IgD-negative memory B cell (primary cell): ENCODE data around the gene MICAL3. TPM values are rescaled to one million over a fixed set of nuclear protein-coding genes. Genes with fewer than 3 reads are reported as not detected.
"Not testable (repeated sequence)": the region's sequence is repeated elsewhere in the genome, so short reads cannot be mapped to it uniquely, and the experiment has no call there.

ENCODE experiments used
- H3K27ac Mint-ChIP-seq, 3 donors: one replicate each; pipeline ENCODE4 v1.8.0; 2020 to 2022; ENCODE audit warnings: mild to moderate bottlenecking in 3 of 3, mixed read lengths in 3 of 3, moderate library complexity in 1 of 3
- H3K27me3 Mint-ChIP-seq: one replicate; pipeline ENCODE4 v1.8.0; 2021; ENCODE audit warnings: mixed read lengths
- H3K36me3 Mint-ChIP-seq: one replicate; pipeline ENCODE4 v1.8.0; 2020; ENCODE audit warnings: mild to moderate bottlenecking, mixed read lengths
- H3K4me1 Mint-ChIP-seq, 3 donors: one replicate each; pipeline ENCODE4 v1.8.0; 2020 to 2022; ENCODE audit warnings: mixed read lengths in 3 of 3, mild to moderate bottlenecking in 1 of 3
- H3K4me3 Mint-ChIP-seq, 4 donors: one replicate each; pipeline ENCODE4 v1.8.0; 2020 to 2022; ENCODE audit warnings: mild to moderate bottlenecking in 4 of 4, mixed read lengths in 4 of 4, moderate library complexity in 3 of 4
- H3K9me3 Mint-ChIP-seq, 3 donors: one replicate each; pipeline ENCODE4 v1.8.0; 2020 to 2021; ENCODE audit warnings: mixed read lengths in 3 of 3, mild to moderate bottlenecking in 1 of 3
- polyA plus RNA-seq: library from polyadenylated mRNA; unstranded; fragments of 300-500 nt; fragmentation: Illumina TruSeq; gene quantifications from one replicate; pipeline ENCODE4 v1.2.3, GENCODE V29; 2021

MICAL3 gene
- polyA plus RNA-seq, 1 donor from 2014 or later: 12.0 TPM

GRCh38 chr22:17945156-17945887, 79.0 kb downstream of the MICAL3 start:
- no peaks in the 10 kb centered on the region for H3K27me3 Mint-ChIP-seq
- no peaks in the 10 kb centered on the region for H3K36me3 Mint-ChIP-seq
- peaks cover 70 to 81% (median 71%) of the 10 kb centered on the region in 3 donors for H3K4me1 Mint-ChIP-seq
- peaks cover 0 to 2% (median 0%) of the 10 kb centered on the region in 3 donors for H3K9me3 Mint-ChIP-seq
- peak overlapping the region in 1 of 4 donors; percentile 84 for H3K4me3 Mint-ChIP-seq
- peak overlapping the region; percentile 46 to 86 (median 67) for H3K27ac Mint-ChIP-seq

- Mint-ChIP-seq H3K27me3 (no peaks in the 10 kb centered on the region), H3K4me1 (peaks cover 70 to 82% (median 72%) of the 10 kb centered on the region in 3 donors), H3K36me3 (no peaks in the 10 kb centered on the region), H3K27ac (peak overlapping the region in 2 of 3 donors; percentile 74 to 76), H3K9me3 (no peaks in the 10 kb centered on the region), H3K4me3 (peak overlapping the region in 1 of 4 donors; percentile 75)
Observed at GRCh38 chr22:17944256-17944655, 80.1 kb downstream of the MICAL3 start.

- peak overlapping the region in 2 of 4 donors; percentile 29 to 75 for H3K4me3 Mint-ChIP-seq
- no peaks in the 10 kb centered on the region for H3K9me3 Mint-ChIP-seq
- H3K36me3 Mint-ChIP-seq: no peaks in the 10 kb centered on the region
- peak overlapping the region in 2 of 3 donors; percentile 74 to 76 for H3K27ac Mint-ChIP-seq
- H3K4me1 Mint-ChIP-seq: peaks cover 69 to 87% (median 71%) of the 10 kb centered on the region in 3 donors
- no peaks in the 10 kb centered on the region for H3K27me3 Mint-ChIP-seq
Observed at GRCh38 chr22:17943533-17944249, 80.7 kb downstream of the MICAL3 start.

- peak overlapping the region in 1 of 4 donors; percentile 50 for H3K4me3 Mint-ChIP-seq
- H3K27ac Mint-ChIP-seq: peak overlapping the region in 2 of 3 donors; percentile 74 to 76
- peaks cover 65 to 88% (median 66%) of the 10 kb centered on the region in 3 donors for H3K4me1 Mint-ChIP-seq
- H3K27me3 Mint-ChIP-seq: no peaks in the 10 kb centered on the region
- H3K9me3 Mint-ChIP-seq: no peaks in the 10 kb centered on the region
- no peaks in the 10 kb centered on the region for H3K36me3 Mint-ChIP-seq
Observed at GRCh38 chr22:17942721-17943120, 81.6 kb downstream of the MICAL3 start.

GRCh38 chr22:17941471-17942406, 82.6 kb downstream of the MICAL3 start:
- Mint-ChIP-seq H3K9me3 (no peaks in the 10 kb centered on the region), H3K4me1 (peaks cover 58 to 85% (median 59%) of the 10 kb centered on the region in 3 donors), H3K36me3 (peaks cover 3% of the 10 kb centered on the region), H3K27ac (peak overlapping the region; percentile 27 to 76 (median 71)), H3K4me3 (peak overlapping the region in 1 of 4 donors; percentile 61), H3K27me3 (no peaks in the 10 kb centered on the region)

- H3K4me1 Mint-ChIP-seq: peaks cover 53 to 79% (median 61%) of the 10 kb centered on the region in 3 donors
- peak overlapping the region in 1 of 4 donors; percentile 76 for H3K4me3 Mint-ChIP-seq
- H3K36me3 Mint-ChIP-seq: peaks cover 6% of the 10 kb centered on the region
- H3K27ac Mint-ChIP-seq: peak overlapping the region in 2 of 3 donors; percentile 87 to 94
- H3K27me3 Mint-ChIP-seq: no peaks in the 10 kb centered on the region
- H3K9me3 Mint-ChIP-seq: no peaks in the 10 kb centered on the region
Observed at GRCh38 chr22:17939579-17939978, 84.8 kb downstream of the MICAL3 start.

GRCh38 chr22:17939011-17939410, 85.3 kb downstream of the MICAL3 start:
- Mint-ChIP-seq H3K9me3 (no peaks in the 10 kb centered on the region), H3K27ac (no peak overlapping the region), H3K4me1 (peaks cover 54 to 80% (median 61%) of the 10 kb centered on the region in 3 donors), H3K36me3 (peaks cover 6% of the 10 kb centered on the region), H3K27me3 (no peaks in the 10 kb centered on the region), H3K4me3 (no peak overlapping the region)

GRCh38 chr22:17938484-17938924, 85.9 kb downstream of the MICAL3 start:
- Mint-ChIP-seq H3K27me3 (no peaks in the 10 kb centered on the region), H3K36me3 (peaks cover 6% of the 10 kb centered on the region), H3K9me3 (no peaks in the 10 kb centered on the region), H3K27ac (peak overlapping the region in 1 of 3 donors; percentile 46), H3K4me1 (peaks cover 57 to 81% (median 61%) of the 10 kb centered on the region in 3 donors), H3K4me3 (no peak overlapping the region)

- H3K27me3 Mint-ChIP-seq, H3K9me3 Mint-ChIP-seq, H3K27ac Mint-ChIP-seq, H3K36me3 Mint-ChIP-seq: not testable (repeated sequence)
- peak overlapping the region in 1 of 4 donors; percentile 4 for H3K4me3 Mint-ChIP-seq
- peaks cover 52 to 67% (median 67%) of the 10 kb centered on the region in 3 donors for H3K4me1 Mint-ChIP-seq
Observed at GRCh38 chr22:17932457-17932856, 91.9 kb downstream of the MICAL3 start.

GRCh38 chr22:17931400-17931825, 92.9 kb downstream of the MICAL3 start:
- H3K4me3 Mint-ChIP-seq: no peak overlapping the region
- H3K36me3 Mint-ChIP-seq: peaks cover 3% of the 10 kb centered on the region

GRCh38 chr22:17930455-17931313, 93.7 kb downstream of the MICAL3 start:
- Mint-ChIP-seq H3K27me3 (no peaks in the 10 kb centered on the region), H3K36me3 (no peaks in the 10 kb centered on the region), H3K27ac (peak overlapping the region in 1 of 3 donors; percentile 52), H3K9me3 (no peaks in the 10 kb centered on the region), H3K4me1 (peaks cover 63 to 73% (median 69%) of the 10 kb centered on the region in 3 donors), H3K4me3 (no peak overlapping the region)

More at GRCh38 chr22:17931400-17931825, 92.9 kb downstream of the MICAL3 start:
- Mint-ChIP-seq H3K27me3 (no peaks in the 10 kb centered on the region), H3K9me3 (no peaks in the 10 kb centered on the region), H3K4me1 (peaks cover 58 to 74% (median 71%) of the 10 kb centered on the region in 3 donors), H3K27ac (peak overlapping the region in 1 of 3 donors; percentile 31)

- no peaks in the 10 kb centered on the region for H3K36me3 Mint-ChIP-seq
- no peaks in the 10 kb centered on the region for H3K9me3 Mint-ChIP-seq
- peak overlapping the region in 1 of 4 donors; percentile 39 for H3K4me3 Mint-ChIP-seq
- H3K27me3 Mint-ChIP-seq: no peaks in the 10 kb centered on the region
- H3K27ac Mint-ChIP-seq: peak overlapping the region in 1 of 3 donors; percentile 52
- peaks cover 58 to 69% (median 66%) of the 10 kb centered on the region in 3 donors for H3K4me1 Mint-ChIP-seq
Observed at GRCh38 chr22:17929909-17930308, 94.5 kb downstream of the MICAL3 start.

- Mint-ChIP-seq H3K27me3 (no peaks in the 10 kb centered on the region), H3K4me1 (peaks cover 55 to 68% (median 61%) of the 10 kb centered on the region in 3 donors), H3K9me3 (no peaks in the 10 kb centered on the region), H3K4me3 (no peak overlapping the region), H3K36me3 (peaks cover 2% of the 10 kb centered on the region), H3K27ac (no peak overlapping the region)
Observed at GRCh38 chr22:17928391-17928790, 96.0 kb downstream of the MICAL3 start.
